ENCODE data around the gene ENPP3.

ENPP3 gene

DNA sequence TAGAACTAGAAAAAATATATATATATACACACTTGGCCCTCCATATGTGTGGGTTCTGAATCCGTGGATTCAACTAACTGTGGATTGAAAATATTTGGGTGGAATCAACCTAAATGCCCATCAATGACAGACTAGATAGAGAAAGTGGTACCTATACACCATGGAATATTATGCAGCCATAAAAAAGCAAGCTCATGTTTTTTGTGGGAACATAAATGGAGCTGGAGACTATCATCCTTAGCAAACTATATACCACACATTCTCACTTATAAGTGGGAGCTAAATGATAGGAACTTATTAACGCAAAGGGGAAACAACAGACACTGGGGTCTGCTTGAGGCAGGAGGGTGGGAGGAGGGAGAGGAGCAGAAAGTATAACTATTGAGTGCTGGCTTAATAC lies 36.1 kb downstream of the ENPP3 start:
- TF ChIP-seq FOXP2 (optimal IDR thresholded peaks at IDR 0.05; ENCODE audit: borderline replicate concordance, extremely low read depth, extremely low read length, insufficient read depth) (no peak), SIN3A (IDR thresholded peaks at IDR 0.05; ENCODE audit: borderline replicate concordance, insufficient read depth, low read length) (no peak), TAF1 (IDR thresholded peaks at IDR 0.05; ENCODE audit: borderline replicate concordance, insufficient read depth, low read length) (no peak), POLR2AphosphoS5 (IDR thresholded peaks at IDR 0.05; ENCODE audit: low read depth, low read length) (no peak)
- TF ChIP-seq, protein P1, sequence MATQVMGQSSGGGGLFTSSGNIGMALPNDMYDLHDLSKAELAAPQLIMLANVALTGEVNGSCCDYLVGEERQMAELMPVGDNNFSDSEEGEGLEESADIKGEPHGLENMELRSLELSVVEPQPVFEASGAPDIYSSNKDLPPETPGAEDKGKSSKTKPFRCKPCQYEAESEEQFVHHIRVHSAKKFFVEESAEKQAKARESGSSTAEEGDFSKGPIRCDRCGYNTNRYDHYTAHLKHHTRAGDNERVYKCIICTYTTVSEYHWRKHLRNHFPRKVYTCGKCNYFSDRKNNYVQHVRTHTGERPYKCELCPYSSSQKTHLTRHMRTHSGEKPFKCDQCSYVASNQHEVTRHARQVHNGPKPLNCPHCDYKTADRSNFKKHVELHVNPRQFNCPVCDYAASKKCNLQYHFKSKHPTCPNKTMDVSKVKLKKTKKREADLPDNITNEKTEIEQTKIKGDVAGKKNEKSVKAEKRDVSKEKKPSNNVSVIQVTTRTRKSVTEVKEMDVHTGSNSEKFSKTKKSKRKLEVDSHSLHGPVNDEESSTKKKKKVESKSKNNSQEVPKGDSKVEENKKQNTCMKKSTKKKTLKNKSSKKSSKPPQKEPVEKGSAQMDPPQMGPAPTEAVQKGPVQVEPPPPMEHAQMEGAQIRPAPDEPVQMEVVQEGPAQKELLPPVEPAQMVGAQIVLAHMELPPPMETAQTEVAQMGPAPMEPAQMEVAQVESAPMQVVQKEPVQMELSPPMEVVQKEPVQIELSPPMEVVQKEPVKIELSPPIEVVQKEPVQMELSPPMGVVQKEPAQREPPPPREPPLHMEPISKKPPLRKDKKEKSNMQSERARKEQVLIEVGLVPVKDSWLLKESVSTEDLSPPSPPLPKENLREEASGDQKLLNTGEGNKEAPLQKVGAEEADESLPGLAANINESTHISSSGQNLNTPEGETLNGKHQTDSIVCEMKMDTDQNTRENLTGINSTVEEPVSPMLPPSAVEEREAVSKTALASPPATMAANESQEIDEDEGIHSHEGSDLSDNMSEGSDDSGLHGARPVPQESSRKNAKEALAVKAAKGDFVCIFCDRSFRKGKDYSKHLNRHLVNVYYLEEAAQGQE (IDR thresholded peaks at IDR 0.05; ENCODE audit: insufficient read depth in 1 of 2, low read depth in 2 of 2, low read length in 2 of 2), result no peak

DNA sequence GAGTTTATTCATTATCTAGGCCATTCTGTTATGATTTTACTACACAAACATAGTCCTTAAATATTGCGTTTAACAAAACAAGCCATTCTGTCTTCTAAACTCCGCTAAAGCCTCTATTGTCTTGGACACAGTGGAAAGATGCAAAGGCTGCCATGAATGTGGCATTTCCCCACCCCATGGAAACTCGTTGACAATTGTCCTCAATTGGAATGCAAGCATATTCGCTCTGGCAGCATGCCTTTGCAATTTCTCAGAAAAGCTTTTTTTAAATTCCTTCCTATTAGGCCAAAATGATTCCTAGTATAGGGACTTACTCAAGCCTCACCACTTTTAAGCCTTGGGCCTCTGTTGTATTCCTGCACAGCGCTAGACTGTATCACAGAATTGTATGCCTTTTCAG lies 41.3 kb downstream of the ENPP3 start:
- TF ChIP-seq FOXP2 (optimal IDR thresholded peaks at IDR 0.05; ENCODE audit: borderline replicate concordance, extremely low read depth, extremely low read length, insufficient read depth) (no peak), TAF1 (IDR thresholded peaks at IDR 0.05; ENCODE audit: borderline replicate concordance, insufficient read depth, low read length) (no peak), POLR2AphosphoS5 (IDR thresholded peaks at IDR 0.05; ENCODE audit: low read depth, low read length) (no peak), SIN3A (IDR thresholded peaks at IDR 0.05; ENCODE audit: borderline replicate concordance, insufficient read depth, low read length) (no peak)
- TF ChIP-seq, protein P1 (IDR thresholded peaks at IDR 0.05; ENCODE audit: insufficient read depth in 1 of 2, low read depth in 2 of 2, low read length in 2 of 2), result no peak

DNA sequence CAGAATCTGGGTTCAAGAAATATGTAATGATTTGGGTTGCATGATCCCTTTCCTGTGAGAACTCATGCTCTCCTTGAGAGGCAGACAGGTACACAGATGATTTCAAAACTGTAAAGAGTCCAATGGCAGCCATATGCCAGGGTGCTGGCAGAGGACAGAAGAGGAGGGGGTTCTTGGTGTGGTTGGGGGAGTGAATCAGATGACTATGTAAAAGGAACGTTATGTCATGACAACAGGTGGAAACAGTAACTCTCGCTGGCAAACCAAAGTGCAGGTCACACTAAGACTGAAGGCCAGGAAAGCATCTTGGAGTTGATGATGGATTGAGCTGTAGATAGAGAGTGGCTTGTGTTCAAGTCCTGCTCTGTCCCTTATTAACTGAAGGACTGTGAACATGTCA lies 43.8 kb downstream of the ENPP3 start:
- TF ChIP-seq POLR2AphosphoS5 (IDR thresholded peaks at IDR 0.05; ENCODE audit: low read depth, low read length) (no peak), SIN3A (IDR thresholded peaks at IDR 0.05; ENCODE audit: borderline replicate concordance, insufficient read depth, low read length) (no peak), FOXP2 (optimal IDR thresholded peaks at IDR 0.05; ENCODE audit: borderline replicate concordance, extremely low read depth, extremely low read length, insufficient read depth) (no peak), TAF1 (IDR thresholded peaks at IDR 0.05; ENCODE audit: borderline replicate concordance, insufficient read depth, low read length) (no peak)
- TF ChIP-seq, protein P1 (IDR thresholded peaks at IDR 0.05; ENCODE audit: insufficient read depth in 1 of 2, low read depth in 2 of 2, low read length in 2 of 2), result no peak

DNA sequence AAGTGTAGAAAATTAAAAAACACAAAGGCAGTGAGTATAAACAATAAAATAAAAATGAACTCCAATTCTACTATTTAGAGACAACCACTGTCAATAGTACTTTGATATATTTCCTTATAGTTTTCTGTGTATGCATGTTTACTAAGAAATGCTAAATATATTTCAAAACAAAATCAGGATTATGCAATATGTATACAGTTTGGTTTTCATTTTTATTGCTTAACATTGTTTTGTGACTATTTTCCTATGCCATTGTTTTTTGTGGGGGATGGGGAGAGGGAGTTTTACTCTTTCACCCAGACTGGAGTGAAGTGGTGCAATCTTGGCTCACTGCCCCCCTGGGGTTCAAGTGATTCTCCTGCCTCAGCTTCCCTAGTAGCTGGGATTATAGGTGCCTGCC lies 44.5 kb downstream of the ENPP3 start:
- TF ChIP-seq POLR2AphosphoS5 (IDR thresholded peaks at IDR 0.05; ENCODE audit: low read depth, low read length), result no peak
- TF ChIP-seq, protein P1 (IDR thresholded peaks at IDR 0.05; ENCODE audit: insufficient read depth in 1 of 2, low read depth in 2 of 2, low read length in 2 of 2), result no peak
- TF ChIP-seq SIN3A (IDR thresholded peaks at IDR 0.05; ENCODE audit: borderline replicate concordance, insufficient read depth, low read length), result no peak
- no peak for TF ChIP-seq TAF1 (IDR thresholded peaks at IDR 0.05; ENCODE audit: borderline replicate concordance, insufficient read depth, low read length)
- no peak for TF ChIP-seq FOXP2 (optimal IDR thresholded peaks at IDR 0.05; ENCODE audit: borderline replicate concordance, extremely low read depth, extremely low read length, insufficient read depth)

DNA sequence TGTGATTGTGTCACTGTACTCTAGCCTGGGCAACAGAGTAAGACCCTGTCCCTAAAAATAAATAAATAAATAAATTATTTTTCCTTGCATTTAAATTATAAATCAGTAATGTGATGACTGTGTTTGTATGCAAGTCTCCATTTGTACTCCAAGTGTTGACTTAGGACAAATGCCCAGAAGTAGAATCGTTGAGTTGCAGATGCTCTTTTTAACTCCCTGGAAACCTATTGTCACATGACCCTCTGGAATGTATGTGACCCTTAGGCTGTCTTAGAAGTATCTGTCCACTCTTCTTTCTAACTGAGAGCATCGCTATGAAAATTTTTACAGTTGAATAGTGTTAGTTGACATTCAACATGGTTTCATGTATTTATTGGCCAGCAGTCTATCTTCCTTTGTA lies 45.3 kb downstream of the ENPP3 start:
- TF ChIP-seq SIN3A (IDR thresholded peaks at IDR 0.05; ENCODE audit: borderline replicate concordance, insufficient read depth, low read length) (no peak), TAF1 (IDR thresholded peaks at IDR 0.05; ENCODE audit: borderline replicate concordance, insufficient read depth, low read length) (no peak), POLR2AphosphoS5 (IDR thresholded peaks at IDR 0.05; ENCODE audit: low read depth, low read length) (no peak), FOXP2 (optimal IDR thresholded peaks at IDR 0.05; ENCODE audit: borderline replicate concordance, extremely low read depth, extremely low read length, insufficient read depth) (no peak)
- TF ChIP-seq, protein P1 (IDR thresholded peaks at IDR 0.05; ENCODE audit: insufficient read depth in 1 of 2, low read depth in 2 of 2, low read length in 2 of 2), result no peak
